Measurements from ENCODE around the gene TC2N.

The TC2N gene

GRCh38 chr14:91897106-91897701 lies 29.9 kb upstream of the TC2N start:
- Histone ChIP-seq H3K9me2 (replicated peaks; ENCODE audit: insufficient read depth, low read length) (no peaks in the 10 kb centered on the region), H3K79me2 (ENCODE audit: low read length) (no peaks in the 10 kb centered on the region), H3K4me2 (ENCODE audit: low read depth, low read length) (no peak overlapping the region), H3F3A (ENCODE audit: insufficient read depth, low read length) (no peaks in the 10 kb centered on the region), H3K27ac (ENCODE audit: low read length) (no peak overlapping the region), H3K4me1 (ENCODE audit: low read length) (no peaks in the 10 kb centered on the region), H3K9ac (ENCODE audit: low read length) (no peak overlapping the region), H3K9me3 (replicated peaks; ENCODE audit: insufficient read depth, low read length) (no peaks in the 10 kb centered on the region), H3K27me3 (replicated peaks; ENCODE audit: insufficient read depth, low read length) (no peaks in the 10 kb centered on the region), H3K36me3 (replicated peaks; ENCODE audit: insufficient read depth, low read length) (no peaks in the 10 kb centered on the region), H4K20me1 (ENCODE audit: insufficient read depth, low read length) (no peaks in the 10 kb centered on the region), H2AFZ (ENCODE audit: low read length) (no peak overlapping the region), H3K4me3 (ENCODE audit: low read length) (no peak overlapping the region)
- TF ChIP-seq EZH2phosphoT487 (IDR thresholded peaks at IDR 0.05; ENCODE audit: low read length) (no peak), EZH2 (optimal IDR thresholded peaks at IDR 0.05; ENCODE audit: low read depth, low read length) (no peak)
- TF ChIP-seq, protein P1, sequence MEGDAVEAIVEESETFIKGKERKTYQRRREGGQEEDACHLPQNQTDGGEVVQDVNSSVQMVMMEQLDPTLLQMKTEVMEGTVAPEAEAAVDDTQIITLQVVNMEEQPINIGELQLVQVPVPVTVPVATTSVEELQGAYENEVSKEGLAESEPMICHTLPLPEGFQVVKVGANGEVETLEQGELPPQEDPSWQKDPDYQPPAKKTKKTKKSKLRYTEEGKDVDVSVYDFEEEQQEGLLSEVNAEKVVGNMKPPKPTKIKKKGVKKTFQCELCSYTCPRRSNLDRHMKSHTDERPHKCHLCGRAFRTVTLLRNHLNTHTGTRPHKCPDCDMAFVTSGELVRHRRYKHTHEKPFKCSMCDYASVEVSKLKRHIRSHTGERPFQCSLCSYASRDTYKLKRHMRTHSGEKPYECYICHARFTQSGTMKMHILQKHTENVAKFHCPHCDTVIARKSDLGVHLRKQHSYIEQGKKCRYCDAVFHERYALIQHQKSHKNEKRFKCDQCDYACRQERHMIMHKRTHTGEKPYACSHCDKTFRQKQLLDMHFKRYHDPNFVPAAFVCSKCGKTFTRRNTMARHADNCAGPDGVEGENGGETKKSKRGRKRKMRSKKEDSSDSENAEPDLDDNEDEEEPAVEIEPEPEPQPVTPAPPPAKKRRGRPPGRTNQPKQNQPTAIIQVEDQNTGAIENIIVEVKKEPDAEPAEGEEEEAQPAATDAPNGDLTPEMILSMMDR (IDR thresholded peaks at IDR 0.05; ENCODE audit: low read length) = no peak
- no peak for DNase-seq

DNA sequence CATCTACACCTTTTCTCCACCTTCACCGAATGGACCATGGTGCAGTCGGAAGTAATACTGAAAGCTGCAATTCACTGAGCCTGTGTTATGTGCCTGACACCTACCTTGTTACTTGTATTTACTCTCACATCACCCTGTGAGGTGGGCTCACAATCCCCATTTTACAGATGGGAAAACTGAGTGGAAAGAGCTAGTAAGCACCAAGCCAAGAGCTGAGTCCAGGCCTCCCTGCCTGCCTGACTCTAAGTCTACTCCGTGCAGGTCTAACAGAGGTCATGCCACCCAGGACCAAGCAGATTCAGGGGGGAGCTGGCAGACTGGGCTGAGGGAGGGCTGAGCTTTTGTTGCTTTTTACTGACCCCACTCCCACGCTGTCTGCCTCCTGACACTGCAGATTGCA lies 29.1 kb upstream of the TC2N start:
- no peaks in the 10 kb centered on the region for H3K4me1 ChIP-seq (ENCODE audit: low read length)
- no peak overlapping the region for H2AFZ ChIP-seq (ENCODE audit: low read length)
- DNase-seq = no peak

DNA sequence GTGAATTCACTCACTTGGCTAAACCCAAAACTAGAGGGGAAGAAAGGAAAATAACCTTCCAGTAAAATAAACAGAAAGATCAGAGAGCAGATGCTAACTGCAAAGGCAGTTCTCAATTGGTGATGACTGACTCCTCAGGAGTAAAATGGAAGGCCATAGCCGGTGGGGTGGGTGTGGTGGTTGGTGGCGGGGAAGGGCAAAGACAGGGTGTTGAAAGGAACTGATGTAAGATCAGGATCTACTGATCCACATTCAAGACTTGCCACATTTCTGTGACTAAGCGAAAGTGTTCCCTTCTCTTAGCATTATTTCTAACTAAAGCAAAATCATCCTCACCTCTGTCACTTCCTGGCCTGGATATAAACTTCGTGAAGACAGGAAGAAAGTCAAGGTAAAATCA lies 26.3 kb upstream of the TC2N start:
- Histone ChIP-seq H3K79me2 (ENCODE audit: low read length) (no peaks in the 10 kb centered on the region), H2AFZ (ENCODE audit: low read length) (no peak overlapping the region), H3K4me1 (ENCODE audit: low read length) (no peaks in the 10 kb centered on the region), H3K36me3 (replicated peaks; ENCODE audit: insufficient read depth, low read length) (no peaks in the 10 kb centered on the region), H4K20me1 (ENCODE audit: insufficient read depth, low read length) (no peaks in the 10 kb centered on the region), H3K4me2 (ENCODE audit: low read depth, low read length) (no peak overlapping the region), H3K27ac (ENCODE audit: low read length) (no peak overlapping the region), H3F3A (ENCODE audit: insufficient read depth, low read length) (no peaks in the 10 kb centered on the region), H3K9ac (ENCODE audit: low read length) (no peak overlapping the region), H3K27me3 (replicated peaks; ENCODE audit: insufficient read depth, low read length) (no peaks in the 10 kb centered on the region), H3K9me2 (replicated peaks; ENCODE audit: insufficient read depth, low read length) (no peaks in the 10 kb centered on the region), H3K4me3 (ENCODE audit: low read length) (no peak overlapping the region), H3K9me3 (replicated peaks; ENCODE audit: insufficient read depth, low read length) (no peaks in the 10 kb centered on the region)
- TF ChIP-seq, protein P1 (IDR thresholded peaks at IDR 0.05; ENCODE audit: low read length) = no peak
- TF ChIP-seq EZH2phosphoT487 (IDR thresholded peaks at IDR 0.05; ENCODE audit: low read length) = no peak
- TF ChIP-seq EZH2 (optimal IDR thresholded peaks at IDR 0.05; ENCODE audit: low read depth, low read length) = no peak
- no peak for DNase-seq

More for the DNA sequence above, 29.1 kb upstream of the TC2N start:
- no peaks in the 10 kb centered on the region for H3K9me2 ChIP-seq (replicated peaks; ENCODE audit: insufficient read depth, low read length)
- H4K20me1 ChIP-seq (ENCODE audit: insufficient read depth, low read length) = no peaks in the 10 kb centered on the region
- no peaks in the 10 kb centered on the region for H3K9me3 ChIP-seq (replicated peaks; ENCODE audit: insufficient read depth, low read length)
- H3K4me3 ChIP-seq (ENCODE audit: low read length) = no peak overlapping the region
- H3F3A ChIP-seq (ENCODE audit: insufficient read depth, low read length) = no peaks in the 10 kb centered on the region
- H3K79me2 ChIP-seq (ENCODE audit: low read length) = no peaks in the 10 kb centered on the region
- no peak overlapping the region for H3K27ac ChIP-seq (ENCODE audit: low read length)
- H3K9ac ChIP-seq (ENCODE audit: low read length) = no peak overlapping the region
- no peaks in the 10 kb centered on the region for H3K27me3 ChIP-seq (replicated peaks; ENCODE audit: insufficient read depth, low read length)
- H3K36me3 ChIP-seq (replicated peaks; ENCODE audit: insufficient read depth, low read length) = no peaks in the 10 kb centered on the region
- no peak overlapping the region for H3K4me2 ChIP-seq (ENCODE audit: low read depth, low read length)
- TF ChIP-seq, protein P1 (IDR thresholded peaks at IDR 0.05; ENCODE audit: low read length) = no peak
- no peak for TF ChIP-seq EZH2phosphoT487 (IDR thresholded peaks at IDR 0.05; ENCODE audit: low read length)
- no peak for TF ChIP-seq EZH2 (optimal IDR thresholded peaks at IDR 0.05; ENCODE audit: low read depth, low read length)

All from MM.1S (cell line).